ENCODE measurements around the gene CD22. TPM values are rescaled to one million over a fixed set of nuclear protein-coding genes. Genes with fewer than 3 reads are reported as not detected.

Gene CD22
- total and polyA plus RNA-seq, 2 of the 13 experiments (the other 11 are each of a cell fraction or from before 2014, with no cell fraction given), result 0.71 to 1.7 TPM

DNA sequence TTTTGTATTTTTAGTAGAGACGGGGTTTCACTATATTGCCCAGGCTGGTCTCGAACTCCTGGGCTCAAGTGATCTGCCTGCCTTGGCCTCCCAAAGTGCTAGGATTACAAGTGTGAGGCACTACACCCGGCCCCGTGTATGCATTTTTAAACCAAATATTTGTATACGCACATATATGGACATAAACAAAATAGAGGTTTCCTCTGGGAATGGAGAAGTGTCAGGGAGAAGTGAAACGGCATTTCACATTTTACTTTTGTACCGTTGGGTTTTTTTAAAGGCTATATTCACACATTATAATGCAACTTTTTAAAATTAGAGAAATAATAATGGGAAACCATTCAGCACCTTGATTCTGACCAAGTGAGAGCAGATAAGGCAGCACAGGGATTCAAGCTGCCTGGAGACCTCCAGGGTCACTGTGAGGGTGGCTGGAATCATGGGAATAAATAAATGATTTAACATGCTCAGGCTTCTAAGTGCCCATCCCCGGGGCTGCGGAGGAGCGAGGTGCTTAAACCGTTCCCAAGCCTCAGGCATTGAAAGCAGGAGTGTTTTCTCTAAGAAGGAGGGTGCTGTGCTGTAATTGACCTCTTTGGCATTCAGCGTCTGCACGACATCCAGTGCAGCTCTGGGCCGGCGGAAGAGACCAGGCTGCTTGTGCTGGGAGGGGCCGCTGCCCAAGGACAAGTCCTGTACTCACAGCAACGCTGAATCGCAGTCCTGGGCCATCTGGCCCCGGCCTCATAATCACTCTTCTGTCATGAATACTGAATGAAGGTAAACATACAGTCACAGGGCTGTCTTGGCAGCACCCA lies 66.6 kb downstream of the CD22 start (continued):
- TF ChIP-seq ZGPAT (CRISPR knock-in tag; IDR thresholded peaks at IDR 0.05) (peak; percentile 57; the same call in 1 of the 2 replicates), THYN1 (CRISPR knock-in tag; IDR thresholded peaks at IDR 0.05; ENCODE audit: borderline replicate concordance, low read depth) (no peak), GABPB1 (CRISPR knock-in tag; IDR thresholded peaks at IDR 0.05) (peak; percentile 47), ELF3 (CRISPR knock-in tag; IDR thresholded peaks at IDR 0.05) (peak; percentile 20; the same call in 1 of the 2 replicates), ZNF724P (CRISPR knock-in tag; IDR thresholded peaks at IDR 0.05; ENCODE audit: borderline replicate concordance) (no peak), MED13 (CRISPR knock-in tag; IDR thresholded peaks at IDR 0.05) (no peak), NFYC (CRISPR knock-in tag; IDR thresholded peaks at IDR 0.05) (no peak), ZNF430 (CRISPR knock-in tag; IDR thresholded peaks at IDR 0.05) (no peak), ZNF501 (CRISPR knock-in tag; IDR thresholded peaks at IDR 0.05) (no peak), ATM (IDR thresholded peaks at IDR 0.05; ENCODE audit: borderline replicate concordance) (no peak), DNMT1 (CRISPR knock-in tag; IDR thresholded peaks at IDR 0.05) (no peak), SOX5 (CRISPR knock-in tag; IDR thresholded peaks at IDR 0.05; ENCODE audit: borderline replicate concordance) (peak; percentile 42; the same call in 1 of the 2 replicates), ZNF644 (CRISPR knock-in tag; IDR thresholded peaks at IDR 0.05; ENCODE audit: low read depth) (no peak), ZNF614 (CRISPR knock-in tag; IDR thresholded peaks at IDR 0.05; ENCODE audit: borderline replicate concordance) (no peak)
- TF ChIP-seq, protein P1, sequence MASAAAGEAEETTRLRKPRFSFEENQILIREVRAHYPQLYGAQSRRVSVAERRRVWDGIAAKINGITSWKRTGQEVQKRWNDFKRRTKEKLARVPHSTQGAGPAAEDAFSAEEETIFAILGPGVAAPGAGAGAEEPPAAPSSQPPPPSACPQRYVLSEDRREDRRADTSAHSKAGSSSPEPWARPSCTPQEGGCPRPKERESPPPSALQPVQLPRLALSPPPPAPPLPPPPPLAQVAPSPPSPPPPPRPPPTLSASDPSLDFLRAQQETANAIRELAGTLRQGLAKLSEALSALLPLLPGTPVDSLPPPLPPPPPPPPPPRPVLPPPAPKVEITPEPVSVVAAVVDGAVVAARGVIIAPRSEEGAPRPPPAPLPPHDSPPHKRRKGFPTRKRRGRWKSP (CRISPR knock-in tag; IDR thresholded peaks at IDR 0.05), result no peak
- TF ChIP-seq, protein P2, sequence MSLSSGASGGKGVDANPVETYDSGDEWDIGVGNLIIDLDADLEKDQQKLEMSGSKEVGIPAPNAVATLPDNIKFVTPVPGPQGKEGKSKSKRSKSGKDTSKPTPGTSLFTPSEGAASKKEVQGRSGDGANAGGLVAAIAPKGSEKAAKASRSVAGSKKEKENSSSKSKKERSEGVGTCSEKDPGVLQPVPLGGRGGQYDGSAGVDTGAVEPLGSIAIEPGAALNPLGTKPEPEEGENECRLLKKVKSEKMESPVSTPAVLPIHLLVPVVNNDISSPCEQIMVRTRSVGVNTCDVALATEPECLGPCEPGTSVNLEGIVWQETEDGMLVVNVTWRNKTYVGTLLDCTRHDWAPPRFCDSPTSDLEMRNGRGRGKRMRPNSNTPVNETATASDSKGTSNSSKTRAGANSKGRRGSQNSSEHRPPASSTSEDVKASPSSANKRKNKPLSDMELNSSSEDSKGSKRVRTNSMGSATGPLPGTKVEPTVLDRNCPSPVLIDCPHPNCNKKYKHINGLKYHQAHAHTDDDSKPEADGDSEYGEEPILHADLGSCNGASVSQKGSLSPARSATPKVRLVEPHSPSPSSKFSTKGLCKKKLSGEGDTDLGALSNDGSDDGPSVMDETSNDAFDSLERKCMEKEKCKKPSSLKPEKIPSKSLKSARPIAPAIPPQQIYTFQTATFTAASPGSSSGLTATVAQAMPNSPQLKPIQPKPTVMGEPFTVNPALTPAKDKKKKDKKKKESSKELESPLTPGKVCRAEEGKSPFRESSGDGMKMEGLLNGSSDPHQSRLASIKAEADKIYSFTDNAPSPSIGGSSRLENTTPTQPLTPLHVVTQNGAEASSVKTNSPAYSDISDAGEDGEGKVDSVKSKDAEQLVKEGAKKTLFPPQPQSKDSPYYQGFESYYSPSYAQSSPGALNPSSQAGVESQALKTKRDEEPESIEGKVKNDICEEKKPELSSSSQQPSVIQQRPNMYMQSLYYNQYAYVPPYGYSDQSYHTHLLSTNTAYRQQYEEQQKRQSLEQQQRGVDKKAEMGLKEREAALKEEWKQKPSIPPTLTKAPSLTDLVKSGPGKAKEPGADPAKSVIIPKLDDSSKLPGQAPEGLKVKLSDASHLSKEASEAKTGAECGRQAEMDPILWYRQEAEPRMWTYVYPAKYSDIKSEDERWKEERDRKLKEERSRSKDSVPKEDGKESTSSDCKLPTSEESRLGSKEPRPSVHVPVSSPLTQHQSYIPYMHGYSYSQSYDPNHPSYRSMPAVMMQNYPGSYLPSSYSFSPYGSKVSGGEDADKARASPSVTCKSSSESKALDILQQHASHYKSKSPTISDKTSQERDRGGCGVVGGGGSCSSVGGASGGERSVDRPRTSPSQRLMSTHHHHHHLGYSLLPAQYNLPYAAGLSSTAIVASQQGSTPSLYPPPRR (CRISPR knock-in tag; IDR thresholded peaks at IDR 0.05; ENCODE audit: borderline replicate concordance), result peak; percentile 19; the same call in 1 of the 2 replicates
- TF ChIP-seq, protein P3, sequence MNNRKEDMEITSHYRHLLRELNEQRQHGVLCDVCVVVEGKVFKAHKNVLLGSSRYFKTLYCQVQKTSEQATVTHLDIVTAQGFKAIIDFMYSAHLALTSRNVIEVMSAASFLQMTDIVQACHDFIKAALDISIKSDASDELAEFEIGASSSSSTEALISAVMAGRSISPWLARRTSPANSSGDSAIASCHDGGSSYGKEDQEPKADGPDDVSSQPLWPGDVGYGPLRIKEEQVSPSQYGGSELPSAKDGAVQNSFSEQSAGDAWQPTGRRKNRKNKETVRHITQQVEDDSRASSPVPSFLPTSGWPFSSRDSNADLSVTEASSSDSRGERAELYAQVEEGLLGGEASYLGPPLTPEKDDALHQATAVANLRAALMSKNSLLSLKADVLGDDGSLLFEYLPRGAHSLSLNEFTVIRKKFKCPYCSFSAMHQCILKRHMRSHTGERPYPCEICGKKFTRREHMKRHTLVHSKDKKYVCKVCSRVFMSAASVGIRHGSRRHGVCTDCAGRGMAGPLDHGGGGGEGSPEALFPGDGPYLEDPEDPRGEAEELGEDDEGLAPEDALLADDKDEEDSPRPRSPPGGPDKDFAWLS (CRISPR knock-in tag; IDR thresholded peaks at IDR 0.05; ENCODE audit: borderline replicate concordance), result no peak
- TF ChIP-seq, protein P4, sequence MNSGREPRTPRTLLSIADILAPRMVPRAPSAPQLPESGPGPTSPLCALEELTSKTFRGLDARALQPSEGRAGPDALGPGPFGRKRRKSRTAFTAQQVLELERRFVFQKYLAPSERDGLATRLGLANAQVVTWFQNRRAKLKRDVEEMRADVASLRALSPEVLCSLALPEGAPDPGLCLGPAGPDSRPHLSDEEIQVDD (CRISPR knock-in tag; IDR thresholded peaks at IDR 0.05; ENCODE audit: borderline replicate concordance), result no peak

Data from HepG2 (cell line).